Activated B cell treated with CpG ODN at 0.5 μM for 24 hours (primary cell): ENCODE data around the gene ARMH3. TPM values are rescaled to one million over a fixed set of nuclear protein-coding genes. Genes with fewer than 3 reads are reported as not detected.

Experiments
- ATAC-seq: fragments of 200-7000 bp; cut with Tn5 transposase; one replicate; pipeline ENCODE4 v1.10.0; 2021; ENCODE audit warnings: low read depth, mild to moderate bottlenecking, moderate library complexity
- CTCF ChIA-PET: fragments of 350-600 bp; sonication (Branson Sonifier 250); formaldehyde crosslinking; loops from one replicate; lab custom pipeline; 2021; ENCODE audit warnings: antibody characterized with exemption; lab: Charles Lee
- POLR2A ChIA-PET: fragments of 350-600 bp; sonication (Branson Sonifier 250); formaldehyde crosslinking; loops from one replicate; lab custom pipeline; 2021; ENCODE audit warnings: antibody characterized with exemption; lab: Charles Lee
- DNase-seq: peaks from one replicate; pipeline ENCODE4 v3.0.0; 2022
- H3K27ac Mint-ChIP-seq: one replicate; pipeline ENCODE4 v1.8.0; 2020; ENCODE audit warnings: mixed read lengths
- H3K27me3 Mint-ChIP-seq: one replicate; pipeline ENCODE4 v1.8.0; 2021; ENCODE audit warnings: mixed read lengths
- H3K36me3 Mint-ChIP-seq: one replicate; pipeline ENCODE4 v1.8.0; 2021; ENCODE audit warnings: low read depth, mixed read lengths
- H3K4me1 Mint-ChIP-seq: one replicate; pipeline ENCODE4 v1.8.0; 2021; ENCODE audit warnings: mixed read lengths
- H3K4me3 Mint-ChIP-seq: one replicate; pipeline ENCODE4 v1.8.0; 2020; ENCODE audit warnings: mild to moderate bottlenecking, mixed read lengths
- H3K9me3 Mint-ChIP-seq: one replicate; pipeline ENCODE4 v1.8.0; 2020; ENCODE audit warnings: mixed read lengths
- CTCF ChIP-seq: fragments of 200-600 bp; IDR thresholded peaks from one replicate; pipeline ENCODE4 v1.8.0; 2022; ENCODE audit warnings: antibody characterized with exemption, mild to moderate bottlenecking
- intact Hi-C: fragments of 100-400 bp; cut with micrococcal nuclease; formaldehyde crosslinking; loops from one replicate; pipeline ENCODE4 v1.15.1; 2024
- total RNA-seq: library from RNA; stranded (reverse); gene quantifications from 2 replicates; pipeline ENCODE4 v1.2.3, GENCODE V29; 2022

Gene ARMH3
- total RNA-seq, 1 donor from 2014 or later: 35.4 TPM

GRCh38 chr10:101934686-101935305, 121.2 kb downstream of the ARMH3 start:
- Mint-ChIP-seq H3K27ac (no peak overlapping the region), H3K27me3 (no peaks in the 10 kb centered on the region), H3K9me3 (no peaks in the 10 kb centered on the region), H3K36me3 (peaks cover 45% of the 10 kb centered on the region), H3K4me1 (peaks cover 30% of the 10 kb centered on the region), H3K4me3 (no peak overlapping the region)
- ChIA-PET CTCF (no interaction called here), POLR2A (no interaction called here)
- no peak for ATAC-seq
- TF ChIP-seq CTCF: no peak
- intact Hi-C loops: loop anchor here (5.0 kb wide), 1 partner anchor 32 kb away; no protein-coding TSS in a partner anchor
- no peak for DNase-seq

DNA sequence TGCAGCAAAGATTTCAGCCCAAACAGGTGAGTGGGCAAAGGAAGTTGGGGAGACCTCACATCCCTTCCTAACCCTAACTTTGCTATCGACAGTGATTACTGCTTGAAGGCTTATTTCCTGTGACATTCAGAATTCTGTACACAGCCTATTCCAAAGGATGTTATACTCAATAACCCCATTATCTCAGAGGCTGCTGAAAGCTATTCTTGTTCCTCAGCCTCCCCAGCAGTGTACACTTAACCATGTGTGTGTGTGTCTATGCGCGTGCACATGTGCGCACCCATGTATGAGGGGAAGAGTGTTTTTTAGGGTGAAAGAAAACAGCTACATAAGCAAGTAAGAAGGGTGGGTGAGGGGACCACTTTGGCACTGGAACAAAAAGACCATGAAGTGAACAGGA, 122.0 kb downstream of the ARMH3 start:
- CTCF ChIA-PET: no interaction called here
- Mint-ChIP-seq H3K27ac (no peak overlapping the region), H3K9me3 (no peaks in the 10 kb centered on the region), H3K4me1 (peaks cover 22% of the 10 kb centered on the region), H3K36me3 (peaks cover 42% of the 10 kb centered on the region), H3K4me3 (no peak overlapping the region), H3K27me3 (no peaks in the 10 kb centered on the region)
- ATAC-seq (no peak), DNase-seq (no peak)
- TF ChIP-seq CTCF: no peak
- POLR2A ChIA-PET: interaction anchor here (1.2 kb wide), 1 partner anchor 35 kb away, joined by 3 read pairs; no protein-coding TSS in a partner anchor
- intact Hi-C loops: no loop called here

GRCh38 chr10:101932183-101932582, 123.8 kb downstream of the ARMH3 start:
- ATAC-seq: no peak

GRCh38 chr10:101925027-101925426, 130.9 kb downstream of the ARMH3 start:
- intact Hi-C loops: no loop called here

More at GRCh38 chr10:101932183-101932582, 123.8 kb downstream of the ARMH3 start:
- Mint-ChIP-seq H3K36me3 (peaks cover 43% of the 10 kb centered on the region), H3K4me3 (no peak overlapping the region), H3K4me1 (peaks cover 13% of the 10 kb centered on the region), H3K9me3 (no peaks in the 10 kb centered on the region), H3K27me3 (no peaks in the 10 kb centered on the region), H3K27ac (no peak overlapping the region)
- ChIA-PET CTCF (no interaction called here), POLR2A (no interaction called here)
- intact Hi-C loops: no loop called here
- no peak for DNase-seq
- no peak for TF ChIP-seq CTCF

More at GRCh38 chr10:101925027-101925426, 130.9 kb downstream of the ARMH3 start:
- Mint-ChIP-seq H3K36me3 (peaks cover 23% of the 10 kb centered on the region), H3K4me3 (no peak overlapping the region), H3K9me3 (no peaks in the 10 kb centered on the region), H3K4me1 (peaks cover 26% of the 10 kb centered on the region), H3K27ac (no peak overlapping the region), H3K27me3 (no peaks in the 10 kb centered on the region)
- POLR2A ChIA-PET: no interaction called here
- CTCF ChIA-PET: interaction anchor here (0.7 to 1.6 kb wide), 2 partner anchors 85 to 149 kb away, joined by 3 to 5 read pairs; no protein-coding TSS in a partner anchor
- ATAC-seq (no peak), DNase-seq (no peak)
- TF ChIP-seq CTCF: no peak
